Measurements from ENCODE around the gene LPCAT4.

LPCAT4 gene

GRCh38 chr15:34358948-34359347 lies 8.0 kb downstream of the LPCAT4 start:
- H3K4me3 ChIP-seq (ENCODE audit: insufficient read depth in 1 of 2, low read depth in 1 of 2, low read length in 2 of 2): no peak overlapping the region
- no peak overlapping the region for H3K4ac ChIP-seq (ENCODE audit: low read depth in 1 of 2, low read length in 2 of 2)
- H3K79me1 ChIP-seq (replicated peaks; ENCODE audit: low read length, poor library complexity, severe bottlenecking): peaks cover 11% of the 10 kb centered on the region
- H3K27me3 ChIP-seq (ENCODE audit: control insufficient read depth in 1 of 2, insufficient read depth in 1 of 2, low read length in 2 of 2): no peaks in the 10 kb centered on the region
- H4K91ac ChIP-seq (ENCODE audit: low read length): no peak overlapping the region
- no peak overlapping the region for H3K23ac ChIP-seq (ENCODE audit: low read length in 2 of 2)
- H2BK12ac ChIP-seq (ENCODE audit: low read length in 2 of 2): no peak overlapping the region
- no peak overlapping the region for H2BK15ac ChIP-seq (ENCODE audit: low read depth, poor library complexity, severe bottlenecking)
- no peak overlapping the region for H3K14ac ChIP-seq (ENCODE audit: low read length in 2 of 2)
- H4K8ac ChIP-seq (ENCODE audit: low read length): no peak overlapping the region
- H3K9ac ChIP-seq (ENCODE audit: low read length): no peak overlapping the region
- no peak overlapping the region for H2AK5ac ChIP-seq (ENCODE audit: low read length, severe bottlenecking)
- over 99% methylated on average over 4 of the region's 4 CpGs for WGBS
- H3K27ac ChIP-seq (ENCODE audit: low read length, poor library complexity, severe bottlenecking): no peak overlapping the region
- peaks cover 68 to 85% of the 10 kb centered on the region in 2 experiments for H3K36me3 ChIP-seq (ENCODE audit: control insufficient read depth in 1 of 2, insufficient read depth in 2 of 2, low read depth in 1 of 2, low read length in 2 of 2)
- DNase-seq: no peak
- H2AFZ ChIP-seq (ENCODE audit: low read depth, low read length): no peak overlapping the region
- no peaks in the 10 kb centered on the region for H3K9me3 ChIP-seq (ENCODE audit: control insufficient read depth, low read length)
- H2BK5ac ChIP-seq (ENCODE audit: low read depth, low read length, poor library complexity, severe bottlenecking): no peak overlapping the region
- no peak overlapping the region for H3K18ac ChIP-seq (ENCODE audit: low read depth in 1 of 2, low read length in 2 of 2)
- H3K4me1 ChIP-seq (ENCODE audit: control insufficient read depth, insufficient read depth, low read depth, low read length): no peaks in the 10 kb centered on the region
- no peak overlapping the region for H3K4me2 ChIP-seq (ENCODE audit: low read length, poor library complexity, severe bottlenecking)
- no peak overlapping the region for H2BK120ac ChIP-seq (ENCODE audit: low read depth, low read length)

- H3K27ac ChIP-seq (ENCODE audit: low read length, poor library complexity, severe bottlenecking): no peak overlapping the region
- H2BK15ac ChIP-seq (ENCODE audit: low read depth, poor library complexity, severe bottlenecking): no peak overlapping the region
- H3K9me3 ChIP-seq (ENCODE audit: control insufficient read depth, low read length): no peaks in the 10 kb centered on the region
- H3K27me3 ChIP-seq (ENCODE audit: control insufficient read depth in 1 of 2, insufficient read depth in 1 of 2, low read length in 2 of 2): no peaks in the 10 kb centered on the region
- H4K91ac ChIP-seq (ENCODE audit: low read length): no peak overlapping the region
- H3K4ac ChIP-seq (ENCODE audit: low read depth in 1 of 2, low read length in 2 of 2): no peak overlapping the region
- H2BK12ac ChIP-seq (ENCODE audit: low read length in 2 of 2): no peak overlapping the region
- H2AK5ac ChIP-seq (ENCODE audit: low read length, severe bottlenecking): no peak overlapping the region
- no peaks in the 10 kb centered on the region for H3K4me1 ChIP-seq (ENCODE audit: control insufficient read depth, insufficient read depth, low read depth, low read length)
- H2AFZ ChIP-seq (ENCODE audit: low read depth, low read length): no peak overlapping the region
- H2BK120ac ChIP-seq (ENCODE audit: low read depth, low read length): no peak overlapping the region
- H3K23ac ChIP-seq (ENCODE audit: low read length in 2 of 2): no peak overlapping the region
- 92% methylated on average over 3 of the region's 3 CpGs for WGBS
- H2BK5ac ChIP-seq (ENCODE audit: low read depth, low read length, poor library complexity, severe bottlenecking): no peak overlapping the region
- DNase-seq: no peak
- H3K4me2 ChIP-seq (ENCODE audit: low read length, poor library complexity, severe bottlenecking): no peak overlapping the region
- H4K8ac ChIP-seq (ENCODE audit: low read length): no peak overlapping the region
- no peak overlapping the region for H3K4me3 ChIP-seq (ENCODE audit: insufficient read depth in 1 of 2, low read depth in 1 of 2, low read length in 2 of 2)
- peaks cover 66 to 84% of the 10 kb centered on the region in 2 experiments for H3K36me3 ChIP-seq (ENCODE audit: control insufficient read depth in 1 of 2, insufficient read depth in 2 of 2, low read depth in 1 of 2, low read length in 2 of 2)
- no peak overlapping the region for H3K9ac ChIP-seq (ENCODE audit: low read length)
- H3K14ac ChIP-seq (ENCODE audit: low read length in 2 of 2): no peak overlapping the region
- H3K18ac ChIP-seq (ENCODE audit: low read depth in 1 of 2, low read length in 2 of 2): no peak overlapping the region
- H3K79me1 ChIP-seq (replicated peaks; ENCODE audit: low read length, poor library complexity, severe bottlenecking): peaks cover 5% of the 10 kb centered on the region
These were observed 8.6 kb downstream of the LPCAT4 start for GRCh38 chr15:34358367-34358766.

GRCh38 chr15:34357653-34358052 lies 9.3 kb downstream of the LPCAT4 start:
- Histone ChIP-seq H3K4me1 (ENCODE audit: control insufficient read depth, insufficient read depth, low read depth, low read length) (no peaks in the 10 kb centered on the region), H2BK12ac (ENCODE audit: low read length in 2 of 2) (no peak overlapping the region), H3K27ac (ENCODE audit: low read length, poor library complexity, severe bottlenecking) (no peak overlapping the region), H3K4me3 (ENCODE audit: insufficient read depth in 1 of 2, low read depth in 1 of 2, low read length in 2 of 2) (no peak overlapping the region), H2AK5ac (ENCODE audit: low read length, severe bottlenecking) (no peak overlapping the region), H3K4me2 (ENCODE audit: low read length, poor library complexity, severe bottlenecking) (no peak overlapping the region), H2BK120ac (ENCODE audit: low read depth, low read length) (no peak overlapping the region), H3K9me3 (ENCODE audit: control insufficient read depth, low read length) (no peaks in the 10 kb centered on the region), H3K23ac (ENCODE audit: low read length in 2 of 2) (no peak overlapping the region), H3K9ac (ENCODE audit: low read length) (no peak overlapping the region), H3K79me1 (replicated peaks; ENCODE audit: low read length, poor library complexity, severe bottlenecking) (peaks cover 2% of the 10 kb centered on the region), H3K27me3 (ENCODE audit: control insufficient read depth in 1 of 2, insufficient read depth in 1 of 2, low read length in 2 of 2) (no peaks in the 10 kb centered on the region), H3K14ac (ENCODE audit: low read length in 2 of 2) (no peak overlapping the region), H4K91ac (ENCODE audit: low read length) (no peak overlapping the region), H2BK5ac (ENCODE audit: low read depth, low read length, poor library complexity, severe bottlenecking) (no peak overlapping the region), H2AFZ (ENCODE audit: low read depth, low read length) (no peak overlapping the region), H3K18ac (ENCODE audit: low read depth in 1 of 2, low read length in 2 of 2) (no peak overlapping the region), H3K4ac (ENCODE audit: low read depth in 1 of 2, low read length in 2 of 2) (no peak overlapping the region), H3K36me3 (ENCODE audit: control insufficient read depth in 1 of 2, insufficient read depth in 2 of 2, low read depth in 1 of 2, low read length in 2 of 2) (peaks cover 61 to 77% of the 10 kb centered on the region in 2 experiments), H2BK15ac (ENCODE audit: low read depth, poor library complexity, severe bottlenecking) (no peak overlapping the region), H4K8ac (ENCODE audit: low read length) (no peak overlapping the region)
- 56% methylated on average over 1 of the region's 1 CpG for WGBS
- no peak for DNase-seq

GRCh38 chr15:34355241-34355640 lies 11.8 kb downstream of the LPCAT4 start:
- Histone ChIP-seq H3K9me3 (ENCODE audit: control insufficient read depth, low read length) (no peaks in the 10 kb centered on the region), H4K8ac (ENCODE audit: low read length) (no peak overlapping the region), H3K14ac (ENCODE audit: low read length in 2 of 2) (no peak overlapping the region), H3K27me3 (ENCODE audit: control insufficient read depth in 1 of 2, insufficient read depth in 1 of 2, low read length in 2 of 2) (no peaks in the 10 kb centered on the region), H4K91ac (ENCODE audit: low read length) (no peak overlapping the region), H2BK5ac (ENCODE audit: low read depth, low read length, poor library complexity, severe bottlenecking) (no peak overlapping the region), H2BK12ac (ENCODE audit: low read length in 2 of 2) (no peak overlapping the region), H3K79me1 (replicated peaks; ENCODE audit: low read length, poor library complexity, severe bottlenecking) (no peaks in the 10 kb centered on the region), H3K36me3 (ENCODE audit: control insufficient read depth in 1 of 2, insufficient read depth in 2 of 2, low read depth in 1 of 2, low read length in 2 of 2) (peaks cover 47 to 59% of the 10 kb centered on the region in 2 experiments), H2BK15ac (ENCODE audit: low read depth, poor library complexity, severe bottlenecking) (no peak overlapping the region), H3K23ac (ENCODE audit: low read length in 2 of 2) (no peak overlapping the region), H2BK120ac (ENCODE audit: low read depth, low read length) (no peak overlapping the region), H3K27ac (ENCODE audit: low read length, poor library complexity, severe bottlenecking) (no peak overlapping the region), H3K4ac (ENCODE audit: low read depth in 1 of 2, low read length in 2 of 2) (no peak overlapping the region), H3K4me3 (ENCODE audit: insufficient read depth in 1 of 2, low read depth in 1 of 2, low read length in 2 of 2) (no peak overlapping the region), H3K4me2 (ENCODE audit: low read length, poor library complexity, severe bottlenecking) (no peak overlapping the region), H3K9ac (ENCODE audit: low read length) (no peak overlapping the region), H2AFZ (ENCODE audit: low read depth, low read length) (no peak overlapping the region), H3K18ac (ENCODE audit: low read depth in 1 of 2, low read length in 2 of 2) (no peak overlapping the region), H2AK5ac (ENCODE audit: low read length, severe bottlenecking) (no peak overlapping the region), H3K4me1 (ENCODE audit: control insufficient read depth, insufficient read depth, low read depth, low read length) (no peaks in the 10 kb centered on the region)
- WGBS: 98% methylated on average over 9 of the region's 9 CpGs
- no peak for DNase-seq

All from mesenchymal stem cell (in vitro differentiated cells and primary cell).